ENCODE measurements around the gene ZBTB4. TPM values are rescaled to one million over a fixed set of nuclear protein-coding genes. Genes with fewer than 3 reads are reported as not detected.

The ZBTB4 gene
- total RNA-seq, 1 donor from 2014 or later = 8.5 TPM

DNA sequence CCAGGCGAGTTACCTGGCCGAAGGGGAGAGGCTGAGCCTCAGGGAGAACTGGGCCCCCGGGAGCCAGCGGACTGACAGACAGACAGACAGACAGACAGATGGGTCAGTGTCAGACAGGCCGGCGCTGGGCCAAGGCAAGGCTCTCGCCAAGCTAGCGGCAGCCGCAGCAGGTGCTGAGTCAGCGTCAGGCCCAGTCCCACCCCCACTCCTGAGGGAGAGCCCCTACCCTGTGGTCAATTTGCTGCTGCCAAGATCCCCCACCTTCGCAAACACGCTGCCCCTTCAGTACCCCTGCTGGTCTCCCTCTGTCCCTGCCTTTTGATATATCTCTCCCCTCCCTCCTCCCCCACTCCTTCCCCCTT, 38.6 kb downstream of the ZBTB4 start:
- DNase-seq (ENCODE audit: low read depth in 2 of 2) = peak in 1 of 2 donors; percentile 34

GRCh38 chr17:7440113-7440833, 39.2 kb downstream of the ZBTB4 start:
- DNase-seq (ENCODE audit: low read depth in 2 of 2) = peak in 1 of 2 donors; percentile 19

DNA sequence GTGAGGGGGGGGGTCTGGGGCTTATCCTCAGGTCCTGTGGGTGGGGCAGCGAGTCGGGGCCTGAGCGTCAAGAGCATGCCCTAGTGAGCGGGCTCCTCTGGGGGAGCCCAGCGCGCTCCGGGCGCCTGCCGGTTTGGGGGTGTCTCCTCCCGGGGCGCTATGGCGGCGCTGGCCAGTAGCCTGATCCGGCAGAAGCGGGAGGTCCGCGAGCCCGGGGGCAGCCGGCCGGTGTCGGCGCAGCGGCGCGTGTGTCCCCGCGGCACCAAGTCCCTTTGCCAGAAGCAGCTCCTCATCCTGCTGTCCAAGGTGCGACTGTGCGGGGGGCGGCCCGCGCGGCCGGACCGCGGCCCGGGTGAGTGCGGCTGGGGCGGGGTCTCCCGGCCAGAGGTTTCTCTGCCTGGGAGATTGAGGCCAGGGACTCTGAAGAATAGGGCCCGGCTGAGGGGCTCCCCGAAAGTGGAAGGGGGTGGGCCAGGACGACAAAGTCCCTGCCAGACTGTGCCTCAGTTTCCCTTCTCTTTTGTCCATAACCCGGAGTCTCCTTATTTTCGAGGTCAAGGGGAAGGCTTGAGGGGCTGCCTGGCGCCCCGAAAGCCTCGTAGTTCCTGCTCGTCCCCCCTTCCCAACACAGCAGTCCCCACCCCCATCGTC, 39.8 kb downstream of the ZBTB4 start, which contains the start of gene FGF11:
Gene FGF11 (plus strand): TSS at position 51 of the 651 bp plus-strand sequence. CDS start 109 bp downstream, at position 160.
- DNase-seq (ENCODE audit: low read depth in 2 of 2) = no peak

- DNase-seq (ENCODE audit: low read depth in 2 of 2) = no peak
Measured at GRCh38 chr17:7438656-7439460, 40.6 kb downstream of the ZBTB4 start.

DNA sequence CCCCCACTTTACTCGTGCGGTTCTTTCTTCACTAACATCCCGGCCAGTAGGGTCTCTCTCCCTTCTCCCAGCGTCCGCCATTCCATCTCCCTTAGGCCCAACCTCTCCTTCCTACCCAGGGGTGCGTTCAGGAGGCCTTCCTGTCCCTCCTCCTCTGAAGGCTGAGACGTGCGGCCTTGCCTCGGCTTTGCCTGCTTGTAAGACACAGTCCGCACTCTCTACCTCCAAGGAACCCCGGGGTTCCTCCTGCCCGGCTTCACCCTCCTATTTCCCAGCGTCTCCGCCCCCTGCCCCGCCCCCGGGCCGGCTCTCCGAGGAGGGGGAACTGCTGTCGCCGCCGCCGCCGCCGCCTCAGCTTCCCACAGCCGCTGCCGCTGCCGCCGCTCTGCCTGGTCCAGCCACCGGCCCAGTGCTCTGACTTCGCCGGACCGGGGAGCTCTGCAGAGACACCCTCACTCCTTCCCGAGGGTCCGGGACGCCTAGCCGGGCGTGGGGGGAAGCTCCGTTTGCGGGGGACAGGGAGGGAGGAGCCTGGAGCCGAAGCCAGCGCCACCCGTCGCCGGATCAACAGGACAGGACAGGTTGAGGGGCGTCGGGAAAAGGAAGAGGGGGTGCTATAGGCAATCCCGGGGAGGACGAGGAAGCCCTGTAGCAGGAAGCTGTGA, 41.3 kb downstream of the ZBTB4 start:
- no peak for DNase-seq (ENCODE audit: low read depth in 2 of 2)

- no peak for DNase-seq (ENCODE audit: low read depth in 2 of 2)
Measured at GRCh38 chr17:7437369-7437863, 42.0 kb downstream of the ZBTB4 start.

- peak; percentile 86 to 93 for DNase-seq (ENCODE audit: low read depth in 2 of 2)
Measured at GRCh38 chr17:7436556-7437368, 42.7 kb downstream of the ZBTB4 start.

DNA sequence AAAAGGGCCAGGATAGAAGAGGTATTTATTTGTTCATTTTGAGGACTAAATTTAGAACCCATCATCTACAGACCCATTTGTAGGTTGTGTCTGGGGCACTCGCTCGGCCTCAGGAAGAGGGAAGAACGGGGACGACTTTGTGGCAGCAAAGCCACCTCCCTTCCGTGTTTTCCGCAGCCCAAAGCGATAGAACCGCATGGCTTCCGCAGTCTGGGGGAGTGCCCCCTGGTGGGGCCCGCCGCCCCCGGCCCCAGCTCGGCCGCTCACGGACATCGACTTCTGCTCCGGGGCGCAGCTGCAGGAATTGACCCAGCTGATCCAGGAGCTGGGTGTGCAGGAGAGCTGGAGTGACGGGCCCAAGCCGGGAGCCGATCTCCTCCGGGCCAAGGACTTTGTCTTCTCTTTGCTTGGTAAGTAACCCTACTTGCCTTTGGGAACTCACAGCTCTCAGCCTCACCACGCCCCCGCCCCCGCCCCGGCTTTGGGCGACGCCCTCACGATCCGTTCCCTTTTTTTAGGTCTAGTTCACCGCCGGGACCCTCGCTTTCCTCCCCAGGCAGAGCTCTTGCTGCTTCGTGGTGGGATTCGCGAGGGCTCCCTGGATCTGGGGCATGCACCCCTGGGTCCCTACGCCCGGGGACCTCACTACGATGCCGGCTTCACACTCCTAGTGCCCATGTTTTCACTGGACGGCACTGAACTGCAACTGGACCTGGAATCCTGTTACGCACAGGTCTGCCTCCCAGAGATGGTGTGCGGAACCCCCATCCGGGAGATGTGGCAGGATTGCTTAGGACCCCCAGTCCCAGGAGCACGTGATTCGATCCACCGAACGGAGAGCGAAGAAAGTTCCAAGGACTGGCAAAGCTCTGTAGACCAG, 43.5 kb downstream of the ZBTB4 start:
- peak; percentile 29 to 53 for DNase-seq (ENCODE audit: low read depth in 2 of 2)

DNA sequence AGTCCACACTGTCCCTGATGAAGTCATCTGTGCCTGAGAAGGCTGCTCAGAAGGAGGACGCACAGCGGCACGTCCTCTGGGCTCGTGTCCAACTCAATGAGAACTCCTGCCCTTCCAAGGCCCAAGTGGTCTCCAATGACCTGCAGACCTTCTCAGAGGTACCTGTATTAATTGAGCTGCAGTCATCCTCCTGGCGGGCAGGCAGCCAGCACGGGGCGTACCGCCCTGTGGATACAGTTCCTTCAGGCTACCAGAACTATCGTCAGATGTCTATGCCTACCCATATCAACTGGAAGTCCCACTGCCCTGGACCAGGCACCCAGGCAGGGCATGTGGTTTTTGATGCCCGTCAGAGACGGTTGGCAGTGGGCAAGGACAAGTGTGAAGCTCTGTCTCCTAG, 47.1 kb downstream of the ZBTB4 start:
- DNase-seq (ENCODE audit: low read depth in 2 of 2) = no peak

- no peak for DNase-seq (ENCODE audit: low read depth in 2 of 2)
Measured at GRCh38 chr17:7431231-7431630, 48.2 kb downstream of the ZBTB4 start.

DNA sequence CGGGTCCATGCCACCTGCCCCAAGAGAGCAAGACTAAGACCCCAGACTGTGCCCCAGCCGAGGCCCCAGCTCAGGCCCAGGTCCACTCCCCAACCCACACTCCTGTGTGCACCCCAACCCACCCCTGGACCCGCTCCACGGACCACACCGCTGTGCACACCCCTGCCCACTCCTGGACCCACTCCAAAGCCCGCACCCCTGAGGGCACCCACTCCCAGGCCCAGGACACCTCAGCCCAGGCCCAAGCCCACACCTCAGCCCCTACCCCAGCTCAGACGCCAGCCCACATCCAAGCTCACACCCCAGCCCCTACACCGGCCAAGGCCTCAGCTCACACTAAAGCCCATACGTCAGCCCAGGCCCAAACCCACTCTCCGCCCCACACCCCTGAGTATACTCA, 49.7 kb downstream of the ZBTB4 start:
- DNase-seq (ENCODE audit: low read depth in 2 of 2) = no peak

DNA sequence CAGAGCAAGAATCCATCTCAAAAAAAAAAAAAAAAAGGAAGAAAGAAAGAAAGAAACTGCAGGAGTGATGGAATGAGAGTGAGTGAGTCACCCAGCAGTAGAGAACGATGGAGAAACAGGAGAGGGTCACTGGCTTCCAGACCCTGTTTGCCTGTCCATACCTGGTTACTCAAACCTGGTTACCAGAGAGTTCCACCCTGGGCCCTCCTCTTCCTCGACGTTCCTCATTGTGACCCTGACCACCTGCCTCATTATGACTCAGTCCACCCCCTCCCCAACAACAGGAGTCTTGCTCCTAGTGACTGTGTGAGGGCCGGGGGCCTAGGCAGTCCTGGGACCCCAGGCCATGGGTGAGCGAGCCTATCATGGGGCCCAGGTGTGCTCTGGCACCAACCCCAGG, 50.9 kb downstream of the ZBTB4 start, which contains the start of gene SPEM3:
Gene SPEM3 (plus strand): TSS at position 301 of the 400 bp plus-strand sequence. CDS start 46 bp downstream, at position 347.
- no peak for DNase-seq (ENCODE audit: low read depth in 2 of 2)

DNA sequence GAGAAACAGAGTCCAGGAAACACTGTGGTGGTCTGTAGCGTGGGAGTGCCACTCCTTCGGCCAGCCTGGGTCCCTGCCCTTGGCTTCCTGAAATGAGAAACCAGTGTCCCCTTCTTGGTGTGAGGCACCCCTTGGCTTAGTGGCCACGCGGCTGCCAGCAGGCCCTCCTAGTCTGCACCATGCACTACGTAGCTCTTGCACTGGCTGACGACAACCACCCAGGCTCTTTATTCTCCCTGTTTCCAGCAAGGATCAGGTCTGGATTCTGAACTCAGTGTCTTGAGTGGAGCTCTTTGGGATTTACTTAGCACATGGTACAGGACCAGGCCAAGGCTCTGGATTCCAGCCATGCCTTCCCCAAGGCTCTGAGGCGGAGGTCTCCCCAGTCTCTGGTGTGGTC, 51.9 kb downstream of the ZBTB4 start:
- no peak for DNase-seq (ENCODE audit: low read depth in 2 of 2)

DNA sequence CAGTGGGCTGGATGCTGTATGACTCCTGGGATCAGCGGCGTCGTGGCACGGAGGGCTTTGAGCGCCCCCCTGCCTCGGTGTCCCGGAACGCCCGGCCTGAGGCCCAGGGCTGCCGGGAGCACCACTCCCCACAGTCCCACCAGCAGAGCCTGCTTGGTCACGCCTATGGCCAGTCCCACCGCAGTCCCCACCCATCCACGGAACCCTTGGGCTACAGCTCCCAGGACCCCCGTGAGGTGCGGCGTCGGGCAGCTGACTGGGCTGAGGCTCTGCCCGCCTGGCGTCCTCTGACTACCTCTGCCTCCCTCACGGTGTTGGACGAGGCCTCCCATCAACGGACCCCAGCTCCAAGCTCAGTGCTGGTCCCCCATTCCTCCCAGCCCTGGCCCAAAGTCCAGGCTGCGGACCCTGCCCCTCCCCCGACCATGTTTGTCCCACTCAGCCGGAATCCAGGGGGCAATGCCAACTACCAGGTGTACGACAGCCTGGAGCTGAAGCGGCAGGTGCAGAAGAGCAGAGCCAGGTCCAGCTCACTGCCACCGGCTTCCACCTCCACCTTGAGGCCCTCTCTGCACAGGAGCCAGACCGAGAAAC, 52.4 kb downstream of the ZBTB4 start:
- no peak for DNase-seq (ENCODE audit: low read depth in 2 of 2)

DNA sequence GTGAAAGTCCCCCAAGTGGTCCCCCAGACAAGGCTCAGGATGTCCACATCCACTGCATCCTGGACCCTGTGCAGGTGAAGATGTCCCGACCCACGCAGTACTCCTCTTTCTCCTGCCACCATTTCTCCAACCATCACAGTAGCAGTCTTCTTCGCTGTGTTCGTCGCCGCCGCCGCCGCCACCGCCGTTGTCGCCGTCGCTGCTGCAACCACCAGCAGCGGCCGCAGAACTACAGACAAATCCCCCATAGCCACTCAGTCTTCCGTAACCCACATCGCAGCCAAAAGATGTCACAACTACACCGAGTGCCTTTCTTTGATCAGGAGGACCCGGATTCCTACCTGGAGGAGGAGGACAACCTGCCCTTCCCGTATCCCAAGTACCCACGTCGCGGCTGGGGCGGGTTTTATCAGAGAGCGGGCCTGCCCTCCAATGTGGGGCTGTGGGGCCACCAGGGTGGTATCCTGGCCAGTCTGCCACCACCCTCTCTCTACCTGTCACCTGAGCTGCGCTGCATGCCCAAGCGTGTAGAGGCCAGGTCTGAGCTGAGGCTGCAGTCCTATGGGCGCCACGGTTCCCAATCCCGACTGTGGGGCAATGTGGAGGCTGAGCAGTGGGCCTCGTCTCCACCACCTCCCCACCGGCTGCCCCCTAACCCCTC, 53.1 kb downstream of the ZBTB4 start:
- no peak for DNase-seq (ENCODE audit: low read depth in 2 of 2)

DNA sequence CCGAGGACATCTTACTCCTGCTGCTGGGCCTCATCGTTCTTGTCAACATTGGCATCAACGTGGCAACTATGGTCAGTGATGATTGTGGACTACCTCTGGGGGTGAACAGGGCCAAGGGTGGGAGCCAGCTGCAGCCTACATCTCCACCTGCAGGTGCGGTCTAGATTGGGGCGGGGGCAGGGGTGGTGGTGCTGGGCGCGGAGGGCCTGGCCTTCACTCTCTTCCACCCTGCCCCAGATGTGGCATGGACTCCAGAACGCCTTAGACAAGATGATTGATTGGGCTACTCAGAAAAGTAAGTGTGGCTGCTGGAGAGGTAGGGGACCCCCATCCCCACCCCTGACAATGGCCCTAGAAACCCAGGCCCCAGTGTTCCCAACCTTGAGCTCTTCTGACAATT, 53.7 kb downstream of the ZBTB4 start:
- no peak for DNase-seq (ENCODE audit: low read depth in 2 of 2)

DNA sequence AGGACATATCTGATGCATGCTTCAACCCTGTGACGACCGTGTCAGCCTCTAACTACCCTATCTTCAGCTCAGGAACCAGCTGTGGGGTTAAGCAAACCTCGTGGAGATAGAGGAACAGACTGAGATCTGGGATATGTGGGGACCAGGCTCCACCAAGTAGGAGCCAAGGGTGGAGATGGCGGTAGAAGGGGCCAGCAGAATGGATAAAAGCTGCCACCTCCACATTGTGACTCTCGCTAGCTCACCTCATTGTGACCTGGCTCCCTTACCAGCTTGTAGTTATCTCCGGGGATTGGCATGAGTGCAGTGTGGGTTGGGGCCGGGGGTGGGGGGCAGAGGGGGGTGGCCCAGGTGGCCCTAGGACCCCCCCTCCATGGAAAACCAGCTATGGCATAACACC, 54.1 kb downstream of the ZBTB4 start, which contains the start of gene SPEM2:
Gene SPEM2 (plus strand): TSS at position 301 of the 400 bp plus-strand sequence. CDS start 73 bp downstream, at position 374.
- no peak for DNase-seq (ENCODE audit: low read depth in 2 of 2)

GRCh38 chr17:7423679-7424078, 55.8 kb downstream of the ZBTB4 start:
- DNase-seq (ENCODE audit: low read depth in 2 of 2) = no peak

DNA sequence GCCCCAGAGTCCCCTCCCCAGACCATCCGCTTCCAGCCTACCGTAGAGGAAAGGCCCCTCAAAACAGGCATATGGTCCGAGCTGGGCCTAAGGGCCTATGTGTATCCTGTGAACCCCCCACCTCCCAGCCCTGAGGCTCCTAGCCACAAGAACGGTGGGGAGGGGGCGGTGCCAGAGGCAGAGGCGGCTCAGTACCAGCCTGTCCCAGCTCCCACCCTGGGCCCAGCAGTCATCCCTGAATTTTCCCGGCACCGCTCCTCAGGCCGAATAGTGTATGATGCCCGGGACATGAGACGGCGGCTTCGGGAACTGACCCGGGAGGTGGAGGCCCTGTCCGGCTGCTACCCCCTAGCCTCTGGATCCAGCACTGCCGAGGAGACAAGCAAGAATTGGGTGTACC, 58.2 kb downstream of the ZBTB4 start:
- no peak for DNase-seq (ENCODE audit: low read depth in 2 of 2)
